HCT116 (cell line): ENCODE data around the gene CLEC4A. TPM values are rescaled to one million over a fixed set of nuclear protein-coding genes. Genes with fewer than 3 reads are reported as not detected.
"Not testable (repeated sequence)": the region's sequence is repeated elsewhere in the genome, so short reads cannot be mapped to it uniquely, and the experiment has no call there.

ENCODE experiments used
- ATAC-seq: fragments of 200-7000 bp; cut with Tn5 transposase; 2 replicates; pipeline ENCODE4 v1.9.1; 2020; ENCODE audit warnings: mild to moderate bottlenecking, moderate library complexity
- BruUV-seq: library from RNA; stranded (reverse); fragments of 400-500 nt; replicated peaks from 2 replicates; lab custom pipeline; 2021; lab: Mats Ljungman, UMichigan
- CTCF ChIA-PET: fragments of 300-600 bp; sonication (Branson Sonifier 250); formaldehyde crosslinking; loops from one replicate; lab custom pipeline; 2021; ENCODE audit warnings: antibody characterized with exemption; lab: Charles Lee
- POLR2A ChIA-PET: fragments of 300-600, 350-600 bp; sonication (Branson Sonifier 250); formaldehyde crosslinking; loops from one replicate; lab custom pipeline; 2021; ENCODE audit warnings: antibody characterized with exemption; lab: Charles Lee
- RAD21 ChIA-PET, 2 experiments: fragments of 300-600 bp; sonication (Branson Sonifier 250); formaldehyde crosslinking; loops; one replicate each; lab custom pipeline; 2023; ENCODE audit warnings: low total read pairs in 2 of 2; ENCODE audit not compliant: uncharacterized antibody in 2 of 2, unreplicated experiment in 2 of 2, low non-redundant PET in 1 of 2; lab: Charles Lee
- DNase-seq: peaks from one replicate; pipeline ENCODE4 v3.0.0-alpha.2; 2010; ENCODE audit warnings: low read depth, low spot score
- H2AFZ ChIP-seq: fragments of 200-600 bp; shearing (Covaris generic), sonication (generic); 2 replicates; pipeline ENCODE4 v1.6.1; 2017; ENCODE audit warnings: low read depth, mixed run types, mixed read lengths, antibody characterized with exemption, low read length; ENCODE audit not compliant: poor library complexity, severe bottlenecking
- H3K27ac ChIP-seq: 2 replicates; pipeline ENCODE4 v1.5.1; 2012; ENCODE audit warnings: low read depth, low read length
- H3K27me3 ChIP-seq: fragments of 200-600 bp; sonication (generic); 2 replicates; pipeline ENCODE4 v1.6.1; 2016; ENCODE audit warnings: mixed run types, low read length, mixed read lengths; ENCODE audit not compliant: insufficient read depth
- H3K36me3 ChIP-seq, 2 experiments: fragments of 200-500 bp in 1 of 2; fragments of 200-600 bp in 1 of 2; sonication (Bioruptor generic) in 1 of 2; sonication (generic) in 1 of 2; 2 replicates each; pipeline versions ENCODE4 v1.5.1 to v1.6.1; 2014 to 2016; ENCODE audit warnings: low read length in 2 of 2, inconsistent platforms in 1 of 2, mixed read lengths in 1 of 2, mixed run types in 1 of 2; ENCODE audit not compliant: insufficient read depth in 2 of 2, control insufficient read depth in 1 of 2
- H3K4me1 ChIP-seq, 2 experiments: fragments of 200-600 bp in 1 of 2; sonication (generic) in 1 of 2; 2 replicates each; pipeline versions ENCODE4 v1.5.1 to v1.6.1; 2012 to 2017; ENCODE audit warnings: low read length in 2 of 2, inconsistent platforms in 1 of 2, mild to moderate bottlenecking in 1 of 2, mixed read lengths in 1 of 2, mixed run types in 1 of 2, moderate library complexity in 1 of 2; ENCODE audit not compliant: insufficient read depth in 2 of 2, control insufficient read depth in 1 of 2
- H3K4me2 ChIP-seq: fragments of 200-600 bp; sonication (generic); 2 replicates; pipeline ENCODE4 v1.6.1; 2017; ENCODE audit warnings: mixed run types, low read length, mixed read lengths
- H3K4me3 ChIP-seq, 2 experiments: fragments of 200-600 bp in 1 of 2; sonication (generic) in 1 of 2; replicated peaks in 1 of 2; 2 replicates each; pipeline ENCODE4 v1.5.1; 2011 to 2016; ENCODE audit warnings: low read length in 2 of 2, control low read depth in 1 of 2, low read depth in 1 of 2, mild to moderate bottlenecking in 1 of 2, mixed read lengths in 1 of 2, mixed run types in 1 of 2
- H3K79me2 ChIP-seq: fragments of 200-600 bp; sonication (generic); 2 replicates; pipeline ENCODE4 v1.6.1; 2017; ENCODE audit warnings: mild to moderate bottlenecking, mixed run types, low read length, moderate library complexity, mixed read lengths; ENCODE audit not compliant: insufficient read depth
- H3K9ac ChIP-seq: fragments of 200-600 bp; sonication (generic); 2 replicates; pipeline ENCODE4 v1.6.1; 2016; ENCODE audit warnings: low read length, mixed read lengths
- H3K9me2 ChIP-seq: fragments of 200-600 bp; sonication (generic), shearing (Covaris generic); 2 replicates; pipeline ENCODE4 v1.6.1; 2017; ENCODE audit warnings: mixed run types, mild to moderate bottlenecking, moderate library complexity; ENCODE audit not compliant: insufficient read depth
- H3K9me3 ChIP-seq, 2 experiments: fragments of 200-500 bp in 1 of 2; fragments of 200-600 bp in 1 of 2; sonication (Bioruptor generic) in 1 of 2; sonication (generic) in 1 of 2; 2 replicates each; pipeline ENCODE4 v1.6.1; 2014 to 2017; ENCODE audit warnings: low read length in 2 of 2, mixed read lengths in 2 of 2, inconsistent platforms in 1 of 2, low read depth in 1 of 2, mild to moderate bottlenecking in 1 of 2, mixed run types in 1 of 2, moderate library complexity in 1 of 2; ENCODE audit not compliant: control insufficient read depth in 1 of 2, insufficient read depth in 1 of 2
- H4K20me1 ChIP-seq: fragments of 200-600 bp; sonication (generic), shearing (Covaris generic); 2 replicates; pipeline ENCODE4 v1.6.1; 2017; ENCODE audit warnings: mixed run types, mild to moderate bottlenecking, moderate library complexity; ENCODE audit not compliant: insufficient read depth
- CTCF ChIP-seq, 3 experiments: fragments of 200-600 bp in 1 of 3; sonication (generic) in 1 of 3; IDR thresholded peaks in 2 of 3; conservative IDR thresholded peaks in 1 of 3; 2 replicates each; pipeline ENCODE4 v1.5.1; 2012 to 2017; ENCODE audit warnings: low read depth in 2 of 3, low read length in 2 of 3, antibody characterized with exemption in 1 of 3, borderline replicate concordance in 1 of 3, control low read depth in 1 of 3, mild to moderate bottlenecking in 1 of 3, mixed read lengths in 1 of 3, mixed run types in 1 of 3, moderate library complexity in 1 of 3; ENCODE audit not compliant: insufficient read depth in 1 of 3
- JUND ChIP-seq: IDR thresholded peaks from 2 replicates; pipeline ENCODE4 v1.6.1; 2012
- POLR2A ChIP-seq: IDR thresholded peaks from 2 replicates; pipeline ENCODE4 v1.7.0; 2011; ENCODE audit warnings: borderline replicate concordance; ENCODE audit not compliant: insufficient read depth, insufficient read length; ENCODE audit errors: extremely low read depth
- RAD21 ChIP-seq: IDR thresholded peaks from 2 replicates; pipeline ENCODE4 v1.6.1; 2012; ENCODE audit warnings: low read depth, mild to moderate bottlenecking
- ZNF274 ChIP-seq: fragments of 200-500 bp; sonication (Bioruptor generic); IDR thresholded peaks from 2 replicates; pipeline ENCODE4 v1.6.1; 2014; ENCODE audit warnings: mild to moderate bottlenecking, low read depth, low read length, inconsistent platforms
- intact Hi-C: fragments of 100-400 bp; cut with micrococcal nuclease; formaldehyde crosslinking; loops from 2 replicates; pipeline ENCODE4 v1.10.0; 2022
- total RNA-seq: library from RNA; stranded (reverse); gene quantifications from one replicate; pipeline ENCODE4 v1.2.1, GENCODE V29; 2021; ENCODE audit not compliant: unreplicated experiment

Gene CLEC4A
- total RNA-seq, 1 experiment from 2014 or later: 0.69 TPM

DNA sequence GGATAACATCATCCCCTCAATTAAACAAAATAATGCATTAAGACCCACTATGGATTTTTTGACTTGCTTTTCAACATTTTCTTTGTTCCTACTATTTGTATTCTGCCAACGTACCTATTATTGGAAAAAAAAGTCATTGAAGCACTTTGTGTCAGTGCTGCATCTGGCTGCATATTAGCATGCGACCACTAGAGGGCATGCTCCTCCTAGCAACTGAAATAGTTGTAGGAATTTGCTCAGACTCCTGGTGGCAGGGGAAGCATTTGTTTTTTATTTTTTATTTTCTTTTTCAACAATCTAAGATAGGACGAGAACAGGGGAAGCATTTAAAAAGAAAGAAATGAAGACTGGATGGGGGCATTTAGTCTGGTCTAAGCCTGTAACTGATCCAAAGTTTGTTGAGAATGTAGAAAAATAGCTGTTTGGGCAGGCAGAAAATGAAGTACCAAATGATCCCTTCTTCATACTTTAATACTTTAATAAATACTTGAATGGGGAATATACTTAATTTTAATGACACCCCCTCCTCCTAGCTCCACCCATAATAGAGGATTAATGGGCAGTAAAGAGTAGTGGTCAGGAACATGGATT, 14.5 kb upstream of the CLEC4A start:
- no peak overlapping the region for H3K27ac ChIP-seq
- TF ChIP-seq RAD21 (peak; percentile 95), ZNF274 (no peak), JUND (peak; percentile 15; the same call in 1 of the 2 replicates), CTCF (IDR thresholded peaks at IDR 0.05 in 2 of 3, conservative IDR thresholded peaks at IDR 0.05 in 1 of 3; ENCODE audit: borderline replicate concordance in 1 of 3, insufficient read depth in 1 of 3, low read depth in 2 of 3, low read length in 2 of 3) (peak; percentile 97 to 100 (median 99)), POLR2A (no peak)

DNA sequence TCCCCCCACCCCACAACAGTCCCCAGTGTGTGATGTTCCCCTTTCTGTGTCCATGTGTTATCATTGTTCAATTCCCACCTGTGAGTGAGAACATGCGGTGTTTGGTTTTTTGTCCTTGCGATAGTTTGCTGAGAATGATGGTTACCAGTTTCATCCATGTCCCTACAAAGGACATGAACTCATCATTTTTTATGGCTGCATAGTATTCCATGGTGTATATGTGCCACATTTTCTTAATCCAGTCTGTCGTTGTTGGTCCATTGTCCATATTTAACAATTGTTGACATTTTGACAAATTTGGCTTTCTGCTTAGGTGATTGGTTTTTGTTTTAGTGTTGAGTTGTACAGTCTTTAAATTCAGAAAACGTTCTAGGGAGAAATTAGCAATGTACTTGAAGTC, 10.3 kb upstream of the CLEC4A start:
- H4K20me1 ChIP-seq, H3K4me2 ChIP-seq, H3K4me3 ChIP-seq, H2AFZ ChIP-seq, H3K4me1 ChIP-seq, CTCF ChIA-PET, POLR2A ChIA-PET, DNase-seq, ATAC-seq, BruUV-seq, H3K79me2 ChIP-seq, H3K9me3 ChIP-seq, intact Hi-C loops, H3K27me3 ChIP-seq, RAD21 ChIA-PET, H3K9ac ChIP-seq, H3K9me2 ChIP-seq, H3K36me3 ChIP-seq, H3K27ac ChIP-seq: not testable (repeated sequence)

More for the DNA sequence above, 14.5 kb upstream of the CLEC4A start:
- no peaks in the 10 kb centered on the region for H3K79me2 ChIP-seq
- H3K9ac ChIP-seq: no peak overlapping the region
- no peak overlapping the region for H3K4me3 ChIP-seq
- H4K20me1 ChIP-seq: no peaks in the 10 kb centered on the region
- H3K36me3 ChIP-seq: no peaks in the 10 kb centered on the region
- no peaks in the 10 kb centered on the region for H3K9me2 ChIP-seq
- BruUV-seq: no TSS peak
- DNase-seq (peak; percentile 63), ATAC-seq (peak; percentile 84)
- POLR2A ChIA-PET: no interaction called here
- H3K4me2 ChIP-seq: no peak overlapping the region
- H3K27me3 ChIP-seq: no peaks in the 10 kb centered on the region
- intact Hi-C loops: loop anchor here (1.0 to 5.0 kb wide), 2 partner anchors 73 to 123 kb away; no protein-coding TSS in a partner anchor
- H3K4me1 ChIP-seq: no peaks in the 10 kb centered on the region; a peak in 1 of 4 replicates
- CTCF ChIA-PET: interaction anchor here (0.8 to 2.8 kb wide), 8 partner anchors 9 to 281 kb away, joined by 3 to 27 read pairs (median 4); no protein-coding TSS in a partner anchor
- no peaks in the 10 kb centered on the region for H3K9me3 ChIP-seq
- RAD21 ChIA-PET: interaction anchor here (1.0 kb wide), 2 partner anchors 122 to 128 kb away, joined by 4 to 6 read pairs; no protein-coding TSS in a partner anchor
- peak overlapping the region; percentile 69 for H2AFZ ChIP-seq
